Transverse colon (tissue), 3 donors: Measurements from ENCODE around the gene IFNGR2.

Experiments
- POLR2A ChIP-seq: fragments of 450-650 bp; IDR thresholded peaks from one replicate; pipeline ENCODE4 v1.6.1; 2016; ENCODE audit warnings: antibody characterized with exemption, mild to moderate bottlenecking, moderate library complexity
- TF ChIP-seq, protein P1 (sequence below), 5 experiments: fragments of 200-600 bp in 3 of 5; fragments of 450-650 bp in 2 of 5; sonication (generic) in 3 of 5; IDR thresholded peaks; 1 replicate in 2 of 5; 2 replicates in 3 of 5; pipeline ENCODE4 v1.5.1; 2016 to 2017; ENCODE audit warnings: antibody characterized with exemption in 5 of 5, inconsistent platforms in 3 of 5, mild to moderate bottlenecking in 2 of 5, moderate library complexity in 1 of 5

DNA sequence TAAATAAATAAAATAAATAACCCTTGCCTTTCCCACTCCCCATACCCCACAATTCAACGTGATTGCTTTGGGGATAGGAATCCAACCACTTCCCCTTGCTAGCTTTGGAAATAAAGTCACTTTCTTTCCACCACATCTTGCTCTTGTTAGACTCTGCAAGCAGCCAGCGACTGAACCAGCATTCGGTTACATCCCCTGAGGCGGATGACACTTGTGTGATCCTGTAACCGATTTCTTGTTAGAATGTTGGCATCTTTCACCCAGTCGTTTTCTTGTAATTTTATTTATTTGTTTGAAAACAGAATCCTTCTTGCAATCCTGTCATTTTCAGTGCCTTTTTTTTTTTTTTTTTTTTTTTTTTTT, 1.6 kb upstream of the IFNGR2 start:
- no peak for TF ChIP-seq POLR2A
- TF ChIP-seq, protein P1, sequence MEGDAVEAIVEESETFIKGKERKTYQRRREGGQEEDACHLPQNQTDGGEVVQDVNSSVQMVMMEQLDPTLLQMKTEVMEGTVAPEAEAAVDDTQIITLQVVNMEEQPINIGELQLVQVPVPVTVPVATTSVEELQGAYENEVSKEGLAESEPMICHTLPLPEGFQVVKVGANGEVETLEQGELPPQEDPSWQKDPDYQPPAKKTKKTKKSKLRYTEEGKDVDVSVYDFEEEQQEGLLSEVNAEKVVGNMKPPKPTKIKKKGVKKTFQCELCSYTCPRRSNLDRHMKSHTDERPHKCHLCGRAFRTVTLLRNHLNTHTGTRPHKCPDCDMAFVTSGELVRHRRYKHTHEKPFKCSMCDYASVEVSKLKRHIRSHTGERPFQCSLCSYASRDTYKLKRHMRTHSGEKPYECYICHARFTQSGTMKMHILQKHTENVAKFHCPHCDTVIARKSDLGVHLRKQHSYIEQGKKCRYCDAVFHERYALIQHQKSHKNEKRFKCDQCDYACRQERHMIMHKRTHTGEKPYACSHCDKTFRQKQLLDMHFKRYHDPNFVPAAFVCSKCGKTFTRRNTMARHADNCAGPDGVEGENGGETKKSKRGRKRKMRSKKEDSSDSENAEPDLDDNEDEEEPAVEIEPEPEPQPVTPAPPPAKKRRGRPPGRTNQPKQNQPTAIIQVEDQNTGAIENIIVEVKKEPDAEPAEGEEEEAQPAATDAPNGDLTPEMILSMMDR (IDR thresholded peaks at IDR 0.05), result no peak
